Measurements from ENCODE around the gene FAM174C. TPM values are rescaled to one million over a fixed set of nuclear protein-coding genes. Genes with fewer than 3 reads are reported as not detected.

Gene FAM174C
- total and polyA plus RNA-seq, 10 donors: 35.8 to 134 (median 46.6) TPM

- H3K27ac ChIP-seq: no peak overlapping the region
- peaks cover 6 to 52% (median 33%) of the 10 kb centered on the region in 6 donors for H3K36me3 ChIP-seq
- WGBS, 5 donors: 89 to 95% (median 89%) methylated on average over 19 to 25 of the region's 25 CpGs
- TF ChIP-seq POLR2AphosphoS5 (IDR thresholded peaks at IDR 0.05): peak in 1 of 3 donors; percentile 21
- no peak for TF ChIP-seq POLR2A (IDR thresholded peaks at IDR 0.05)
- peaks cover 28 to 73% (median 47%) of the 10 kb centered on the region in 6 donors for H3K4me1 ChIP-seq
- no peak overlapping the region for H3K4me3 ChIP-seq
- DNase-seq: peak; percentile 81
- H3K9me3 ChIP-seq: no peaks in the 10 kb centered on the region
- intact Hi-C loops (cut with DNase I; ENCODE audit: low total_unique reads): loop anchor here (10.0 kb wide), 1 partner anchor 126 kb away; the partner anchor contains the start of genes DAZAP1 and GAMT
- H3K27me3 ChIP-seq (replicated peaks in 1 of 7): peaks cover 0 to 15% (median 13%) of the 10 kb centered on the region in 7 donors
These were observed 3.7 kb downstream of the FAM174C start for GRCh38 chr19:1278713-1279660.

- Histone ChIP-seq H3K27me3 (replicated peaks in 1 of 7) (peaks cover 0 to 24% (median 22%) of the 10 kb centered on the region in 7 donors), H3K4me1 (peaks cover 19 to 65% (median 40%) of the 10 kb centered on the region in 6 donors), H3K27ac (no peak overlapping the region), H3K4me3 (no peak overlapping the region), H3K9me3 (no peaks in the 10 kb centered on the region), H3K36me3 (peaks cover 0 to 43% (median 24%) of the 10 kb centered on the region in 6 donors)
- TF ChIP-seq CTCF (IDR thresholded peaks at IDR 0.05 in 8 of 11, conservative IDR thresholded peaks at IDR 0.05 in 3 of 11): peak; percentile 86 to 98 (median 96)
- no peak for TF ChIP-seq POLR2A (IDR thresholded peaks at IDR 0.05)
- TF ChIP-seq POLR2AphosphoS5 (IDR thresholded peaks at IDR 0.05): peak in 2 of 3 donors; percentile 60 to 64
- DNase-seq: peak; percentile 95
- intact Hi-C loops (cut with DNase I; ENCODE audit: low total_unique reads): loop anchor here (10.0 kb wide), 2 partner anchors 95 to 125 kb away; partner anchors contain the start of genes DAZAP1 and GAMT
- 26 to 40% (median 34%) methylated on average over 8 to 10 of the region's 10 CpGs for WGBS, 5 donors
These were observed 4.5 kb downstream of the FAM174C start for GRCh38 chr19:1279782-1280341.

- TF ChIP-seq POLR2AphosphoS5 (IDR thresholded peaks at IDR 0.05) (no peak), CTCF (IDR thresholded peaks at IDR 0.05 in 8 of 11, conservative IDR thresholded peaks at IDR 0.05 in 3 of 11) (peak in 1 of 11 experiments; percentile 17), POLR2A (IDR thresholded peaks at IDR 0.05) (no peak)
- Histone ChIP-seq H3K4me1 (peaks cover 16 to 64% (median 35%) of the 10 kb centered on the region in 6 donors), H3K4me3 (no peak overlapping the region), H3K27me3 (replicated peaks in 1 of 7) (peaks cover 0 to 32% (median 29%) of the 10 kb centered on the region in 7 donors), H3K27ac (no peak overlapping the region), H3K36me3 (peaks cover 0 to 40% (median 21%) of the 10 kb centered on the region in 6 donors), H3K9me3 (no peaks in the 10 kb centered on the region)
- DNase-seq: no peak
- WGBS, 5 donors: 85 to 89% (median 88%) methylated on average over 38 to 53 of the region's 53 CpGs
- intact Hi-C loops (cut with DNase I; ENCODE audit: low total_unique reads): loop anchor here (10.0 kb wide), 1 partner anchor 94 kb away; no protein-coding TSS in a partner anchor
These were observed 5.6 kb downstream of the FAM174C start for GRCh38 chr19:1280636-1281568.

Measured in spleen (tissue), 11 donors.